Measurements from ENCODE around the gene UTP14A.

Gene UTP14A

DNA sequence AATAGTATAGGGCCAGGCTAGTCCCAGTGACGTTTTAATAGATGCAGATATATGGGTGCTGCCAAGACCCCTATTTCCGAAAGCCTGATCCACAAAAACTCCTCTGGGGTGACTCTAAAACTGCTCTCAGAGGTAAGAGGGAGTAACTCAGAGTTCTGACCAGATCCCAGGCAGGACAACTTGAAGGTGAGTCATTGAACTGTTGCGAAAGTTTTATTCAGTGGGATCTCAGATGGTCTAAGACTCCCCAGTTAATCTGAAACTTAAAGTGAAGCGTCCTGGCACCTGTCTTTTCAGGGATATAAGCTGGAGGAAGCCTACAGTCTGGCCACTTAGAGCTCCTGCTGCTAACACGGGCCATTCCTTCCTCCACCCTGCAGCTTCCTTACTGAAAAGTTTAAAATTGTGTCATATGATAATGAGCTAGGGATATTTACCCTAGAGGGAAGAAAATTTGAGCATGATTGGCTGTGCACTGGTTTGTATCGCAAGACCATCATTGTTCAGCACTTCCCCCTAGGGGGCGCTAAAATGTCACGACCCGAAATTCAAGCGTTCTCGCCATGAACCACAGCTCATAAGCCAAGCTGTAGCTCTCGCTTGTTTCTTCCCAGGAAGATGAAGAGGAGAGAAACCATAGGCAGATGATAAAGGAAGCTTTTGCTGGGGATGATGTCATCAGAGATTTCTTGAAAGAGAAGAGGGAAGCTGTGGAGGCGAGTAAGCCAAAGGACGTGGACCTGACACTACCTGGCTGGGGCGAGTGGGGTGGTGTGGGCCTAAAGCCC is 19.5 kb downstream of the UTP14A start:
- WGBS, 2 experiments = 61 to 85% methylated on average over 9 to 15 of the region's 15 CpGs

DNA sequence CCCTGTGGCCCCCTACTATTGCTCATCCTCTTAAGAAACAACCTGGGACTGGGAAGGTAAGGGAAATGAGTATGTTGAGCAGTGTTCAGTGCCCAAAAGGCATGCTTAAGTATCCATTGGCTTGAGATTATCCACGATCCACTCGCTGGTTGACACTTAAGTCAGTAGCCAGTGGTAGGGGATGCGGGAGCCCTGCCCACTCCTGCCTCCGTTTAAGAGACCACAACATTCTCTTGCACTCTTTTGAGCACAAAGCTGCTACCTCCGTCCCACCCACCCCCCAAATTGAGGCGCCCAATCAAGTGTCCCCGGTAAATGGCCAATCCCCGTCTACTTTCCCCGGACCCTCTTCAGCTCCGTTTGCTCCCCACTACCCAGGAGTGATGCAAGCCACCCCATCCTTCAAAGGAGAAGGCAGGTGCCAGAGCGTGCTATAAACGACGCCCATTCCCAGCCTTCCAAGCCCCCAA is 25.0 kb downstream of the UTP14A start:
- peaks cover 35% of the 10 kb centered on the region for H3K27me3 ChIP-seq (ENCODE audit: control insufficient read depth, insufficient read depth, low read length, poor library complexity, severe bottlenecking)
- H3K27ac ChIP-seq (ENCODE audit: insufficient read depth, low read depth, low read length, poor library complexity, severe bottlenecking) = peak overlapping the region; percentile 79
- 0 to 2% methylated on average over 13 of the region's 13 CpGs for WGBS, 2 experiments
- peak overlapping the region; percentile 42 for H3K4me3 ChIP-seq (ENCODE audit: insufficient read depth, low read depth, low read length)
- H3K4me1 ChIP-seq (ENCODE audit: control insufficient read depth, insufficient read depth, low read length) = peaks cover 6% of the 10 kb centered on the region
- no peaks in the 10 kb centered on the region for H3K9me3 ChIP-seq (ENCODE audit: control insufficient read depth, low read length)
- peaks cover 10% of the 10 kb centered on the region for H3K36me3 ChIP-seq (ENCODE audit: control insufficient read depth, insufficient read depth, low read length)

More for the DNA sequence above, 19.5 kb downstream of the UTP14A start:
- H3K36me3 ChIP-seq (ENCODE audit: control insufficient read depth, insufficient read depth, low read length) = peaks cover 17% of the 10 kb centered on the region
- no peak overlapping the region for H3K4me3 ChIP-seq (ENCODE audit: insufficient read depth, low read depth, low read length)
- H3K4me1 ChIP-seq (ENCODE audit: control insufficient read depth, insufficient read depth, low read length) = no peaks in the 10 kb centered on the region
- H3K27ac ChIP-seq (ENCODE audit: insufficient read depth, low read depth, low read length, poor library complexity, severe bottlenecking) = no peak overlapping the region
- H3K9me3 ChIP-seq (ENCODE audit: control insufficient read depth, low read length) = no peaks in the 10 kb centered on the region
- H3K27me3 ChIP-seq (ENCODE audit: control insufficient read depth, insufficient read depth, low read length, poor library complexity, severe bottlenecking) = no peaks in the 10 kb centered on the region

DNA sequence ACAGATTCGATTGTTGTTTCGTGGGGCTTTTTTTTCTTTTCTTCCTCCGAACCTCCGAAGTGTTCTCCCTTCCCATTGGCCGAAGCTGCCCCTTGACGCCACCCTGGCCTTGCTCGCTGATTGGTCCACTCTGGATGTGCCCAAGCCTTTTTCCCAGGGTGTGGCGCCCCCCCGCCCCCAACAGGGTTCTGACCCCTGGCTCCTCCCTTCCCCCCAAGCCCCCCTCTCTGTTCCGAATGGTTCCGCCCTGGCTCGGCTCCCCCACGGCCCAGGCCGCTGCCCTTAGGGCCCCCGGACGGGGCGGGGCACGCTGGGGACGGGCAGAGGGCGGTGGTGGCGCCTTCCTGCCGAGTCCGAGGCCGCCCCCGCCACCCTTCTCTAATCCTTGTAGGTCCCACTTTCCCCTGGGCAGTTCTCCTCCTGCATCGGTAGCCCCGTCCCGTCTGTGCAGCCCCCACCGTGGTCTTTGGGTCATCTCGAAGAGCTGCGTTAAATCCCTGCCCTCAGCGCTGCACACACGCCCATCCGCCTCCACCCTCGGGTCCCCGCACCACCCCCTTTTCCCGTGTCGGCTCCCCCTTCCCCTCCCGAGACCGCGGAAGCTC is 25.5 kb downstream of the UTP14A start:
- Histone ChIP-seq H3K9me3 (ENCODE audit: control insufficient read depth, low read length) (no peaks in the 10 kb centered on the region), H3K4me3 (ENCODE audit: insufficient read depth, low read depth, low read length) (peak overlapping the region; percentile 47), H3K36me3 (ENCODE audit: control insufficient read depth, insufficient read depth, low read length) (peaks cover 5% of the 10 kb centered on the region), H3K27me3 (ENCODE audit: control insufficient read depth, insufficient read depth, low read length, poor library complexity, severe bottlenecking) (peaks cover 38% of the 10 kb centered on the region), H3K27ac (ENCODE audit: insufficient read depth, low read depth, low read length, poor library complexity, severe bottlenecking) (peak overlapping the region; percentile 83), H3K4me1 (ENCODE audit: control insufficient read depth, insufficient read depth, low read length) (peaks cover 6% of the 10 kb centered on the region)
- WGBS, 2 experiments = 0% methylated on average over 37 to 40 of the region's 41 CpGs

DNA sequence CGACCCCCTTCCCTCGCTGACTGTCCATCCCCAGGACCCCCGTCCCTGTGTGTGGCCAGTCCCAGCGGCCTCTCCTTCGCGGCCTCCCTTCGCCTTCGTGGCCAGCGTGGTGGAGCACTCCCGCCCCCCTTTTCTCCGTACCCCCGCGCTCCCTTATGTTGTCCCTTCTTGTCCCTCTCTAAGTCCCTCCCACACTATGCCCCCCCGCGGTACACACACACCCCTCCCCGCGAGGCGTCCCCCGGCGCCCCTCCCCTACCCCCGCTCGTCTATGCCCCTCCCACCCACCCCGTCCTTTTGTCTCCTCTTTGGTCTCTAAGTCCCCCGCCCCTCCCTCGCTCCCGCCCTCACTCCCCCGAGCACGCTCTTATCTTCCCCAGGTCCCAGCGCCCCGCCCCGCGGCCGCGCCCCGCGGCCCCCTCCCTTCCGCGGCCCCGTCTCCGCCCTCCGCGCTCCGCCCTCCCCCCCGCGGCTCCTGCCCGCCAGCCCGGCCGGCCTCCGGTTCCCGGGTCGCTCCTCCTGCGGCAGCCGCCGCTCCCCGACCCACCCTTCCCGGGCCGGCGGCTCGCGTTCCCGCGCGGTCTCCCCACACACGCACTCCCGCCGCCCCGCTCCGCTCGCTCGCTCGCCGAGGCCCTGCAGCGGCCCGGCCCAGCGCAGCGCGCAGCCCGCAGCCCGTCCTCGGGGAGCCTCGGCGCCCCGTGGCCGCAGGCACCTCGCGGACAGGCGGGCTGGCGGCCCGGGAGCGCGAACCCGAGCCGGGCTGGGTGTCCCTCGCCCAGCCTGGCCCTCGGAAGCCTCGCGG is 26.3 kb downstream of the UTP14A start:
- no peaks in the 10 kb centered on the region for H3K36me3 ChIP-seq (ENCODE audit: control insufficient read depth, insufficient read depth, low read length)
- WGBS, 2 experiments = 0% methylated on average over 71 to 90 of the region's 97 CpGs

DNA sequence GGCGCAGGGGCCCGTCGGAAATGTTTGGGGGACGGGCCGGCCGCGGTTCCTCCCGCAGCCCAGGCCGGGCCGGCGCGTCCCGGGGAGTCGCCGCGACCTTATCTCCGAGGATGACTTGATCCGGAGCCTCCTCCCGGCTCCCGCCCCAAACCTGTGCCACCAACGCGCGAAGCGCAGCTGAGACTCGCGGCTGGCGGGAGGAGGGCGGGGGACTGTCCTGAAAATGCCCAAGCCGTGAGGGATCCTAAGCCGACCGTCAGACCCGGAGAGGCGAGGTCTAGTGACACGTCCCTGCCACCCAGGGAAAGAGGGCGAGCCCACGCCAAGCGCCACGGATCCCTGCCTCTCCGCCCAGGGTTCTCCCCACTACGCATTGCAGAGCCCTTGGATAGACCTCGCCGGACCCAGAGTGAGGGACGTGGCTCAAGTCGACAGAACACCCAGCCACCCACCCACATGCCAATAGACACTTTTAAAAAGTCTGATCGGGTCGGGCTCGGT is 26.9 kb downstream of the UTP14A start:
- H3K27ac ChIP-seq (ENCODE audit: insufficient read depth, low read depth, low read length, poor library complexity, severe bottlenecking) = no peak overlapping the region
- no peaks in the 10 kb centered on the region for H3K36me3 ChIP-seq (ENCODE audit: control insufficient read depth, insufficient read depth, low read length)
- H3K4me1 ChIP-seq (ENCODE audit: control insufficient read depth, insufficient read depth, low read length) = peaks cover 6% of the 10 kb centered on the region
- peak overlapping the region; percentile 32 for H3K4me3 ChIP-seq (ENCODE audit: insufficient read depth, low read depth, low read length)
- no peaks in the 10 kb centered on the region for H3K9me3 ChIP-seq (ENCODE audit: control insufficient read depth, low read length)
- H3K27me3 ChIP-seq (ENCODE audit: control insufficient read depth, insufficient read depth, low read length, poor library complexity, severe bottlenecking) = peaks cover 48% of the 10 kb centered on the region
- 1% methylated on average over 45 to 47 of the region's 47 CpGs for WGBS, 2 experiments

More for the DNA sequence above, 26.3 kb downstream of the UTP14A start:
- Histone ChIP-seq H3K9me3 (ENCODE audit: control insufficient read depth, low read length) (no peaks in the 10 kb centered on the region), H3K27me3 (ENCODE audit: control insufficient read depth, insufficient read depth, low read length, poor library complexity, severe bottlenecking) (peaks cover 43% of the 10 kb centered on the region), H3K27ac (ENCODE audit: insufficient read depth, low read depth, low read length, poor library complexity, severe bottlenecking) (peak overlapping the region; percentile 83), H3K4me1 (ENCODE audit: control insufficient read depth, insufficient read depth, low read length) (peaks cover 6% of the 10 kb centered on the region), H3K4me3 (ENCODE audit: insufficient read depth, low read depth, low read length) (peak overlapping the region; percentile 47)

DNA sequence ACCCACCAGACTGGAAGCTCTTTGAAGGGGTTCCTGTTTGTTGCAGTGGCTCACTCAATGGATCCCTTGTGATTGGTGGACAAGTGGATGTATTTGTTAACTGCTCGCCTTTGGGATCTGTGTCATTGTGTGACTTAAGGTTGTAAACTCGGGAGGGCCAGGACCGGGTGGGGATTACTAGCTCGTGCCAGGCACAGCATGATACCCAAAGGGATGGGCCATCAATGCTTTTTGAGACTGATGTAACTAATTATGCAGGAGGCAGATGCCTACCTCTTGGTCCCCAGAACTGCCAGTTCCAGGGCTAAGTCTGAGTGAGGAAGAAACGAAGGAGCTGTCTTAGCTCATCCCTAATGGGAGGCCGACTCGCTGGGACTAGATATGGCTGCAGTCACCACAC is 27.7 kb downstream of the UTP14A start:
- H3K27me3 ChIP-seq (ENCODE audit: control insufficient read depth, insufficient read depth, low read length, poor library complexity, severe bottlenecking) = peaks cover 55% of the 10 kb centered on the region
- H3K27ac ChIP-seq (ENCODE audit: insufficient read depth, low read depth, low read length, poor library complexity, severe bottlenecking) = no peak overlapping the region
- 4 to 5% methylated on average over 7 of the region's 7 CpGs for WGBS, 2 experiments
- peaks cover 6% of the 10 kb centered on the region for H3K4me1 ChIP-seq (ENCODE audit: control insufficient read depth, insufficient read depth, low read length)
- no peaks in the 10 kb centered on the region for H3K9me3 ChIP-seq (ENCODE audit: control insufficient read depth, low read length)
- H3K4me3 ChIP-seq (ENCODE audit: insufficient read depth, low read depth, low read length) = no peak overlapping the region
- H3K36me3 ChIP-seq (ENCODE audit: control insufficient read depth, insufficient read depth, low read length) = no peaks in the 10 kb centered on the region

DNA sequence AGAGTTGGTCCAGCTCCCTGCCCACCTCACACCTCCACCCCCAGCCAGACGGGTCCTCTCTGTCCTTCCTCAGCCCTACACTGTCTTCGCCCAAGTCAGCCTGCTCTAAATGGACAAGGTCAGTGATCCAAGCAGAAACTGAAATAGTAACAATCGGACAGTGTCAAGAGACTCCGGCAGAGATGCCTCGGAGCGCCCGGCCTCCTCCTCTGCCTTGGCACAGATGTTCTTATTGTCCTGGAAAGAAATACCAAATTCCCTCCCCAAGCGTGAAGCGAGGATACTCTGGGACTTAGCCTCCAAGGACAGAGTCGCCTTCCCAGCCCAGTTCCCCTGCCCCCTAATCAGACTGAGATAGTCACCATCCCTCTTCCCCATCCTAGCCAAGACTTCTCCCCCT is 28.5 kb downstream of the UTP14A start:
- 8 to 9% methylated on average over 10 of the region's 10 CpGs for WGBS, 2 experiments
- peaks cover 6% of the 10 kb centered on the region for H3K4me1 ChIP-seq (ENCODE audit: control insufficient read depth, insufficient read depth, low read length)
- no peaks in the 10 kb centered on the region for H3K9me3 ChIP-seq (ENCODE audit: control insufficient read depth, low read length)
- H3K27ac ChIP-seq (ENCODE audit: insufficient read depth, low read depth, low read length, poor library complexity, severe bottlenecking) = no peak overlapping the region
- no peak overlapping the region for H3K4me3 ChIP-seq (ENCODE audit: insufficient read depth, low read depth, low read length)
- no peaks in the 10 kb centered on the region for H3K36me3 ChIP-seq (ENCODE audit: control insufficient read depth, insufficient read depth, low read length)
- H3K27me3 ChIP-seq (ENCODE audit: control insufficient read depth, insufficient read depth, low read length, poor library complexity, severe bottlenecking) = peaks cover 55% of the 10 kb centered on the region

DNA sequence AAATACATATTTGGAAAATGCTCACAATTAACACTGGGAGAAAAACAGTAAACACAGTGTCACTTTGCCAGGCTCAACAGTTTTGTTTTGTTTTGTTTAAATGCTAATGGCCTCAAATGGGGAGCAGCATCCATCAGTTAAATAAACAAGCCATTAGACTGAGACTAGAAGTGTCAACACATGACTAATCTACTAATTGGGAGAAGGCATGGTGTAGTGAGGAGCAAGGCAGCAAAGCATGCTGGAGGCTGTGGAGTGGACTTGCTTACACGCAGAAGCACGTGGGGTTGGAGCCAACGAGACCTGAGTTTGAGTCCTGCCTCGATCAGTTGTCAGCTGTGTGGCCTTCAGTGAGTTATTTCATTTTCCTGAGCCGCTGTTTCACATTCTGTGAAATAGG is 29.0 kb downstream of the UTP14A start:
- H3K4me3 ChIP-seq (ENCODE audit: insufficient read depth, low read depth, low read length) = no peak overlapping the region
- no peak overlapping the region for H3K27ac ChIP-seq (ENCODE audit: insufficient read depth, low read depth, low read length, poor library complexity, severe bottlenecking)
- 41 to 45% methylated on average over 5 of the region's 5 CpGs for WGBS, 2 experiments
- no peaks in the 10 kb centered on the region for H3K9me3 ChIP-seq (ENCODE audit: control insufficient read depth, low read length)
- no peaks in the 10 kb centered on the region for H3K36me3 ChIP-seq (ENCODE audit: control insufficient read depth, insufficient read depth, low read length)
- peaks cover 6% of the 10 kb centered on the region for H3K4me1 ChIP-seq (ENCODE audit: control insufficient read depth, insufficient read depth, low read length)
- H3K27me3 ChIP-seq (ENCODE audit: control insufficient read depth, insufficient read depth, low read length, poor library complexity, severe bottlenecking) = peaks cover 59% of the 10 kb centered on the region

DNA sequence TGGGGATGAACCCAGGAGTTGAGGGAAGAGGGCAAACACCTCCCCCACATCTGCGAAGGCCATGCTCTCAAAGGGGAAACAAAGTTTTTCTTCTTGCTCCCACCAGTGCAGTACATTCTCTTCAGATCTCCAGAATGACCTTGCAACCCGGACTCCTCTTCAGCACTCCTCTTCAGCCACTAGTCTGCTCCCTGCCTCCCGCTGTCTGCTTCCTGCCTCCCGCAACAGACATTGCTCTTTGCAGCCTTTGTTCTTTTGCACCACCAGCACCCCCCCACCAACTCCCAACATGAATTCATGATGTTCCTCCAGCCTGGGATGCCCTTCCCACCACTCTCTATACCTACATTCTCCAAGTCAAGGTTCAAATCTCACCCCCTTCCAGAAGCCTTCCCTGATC is 32.1 kb downstream of the UTP14A start:
- Histone ChIP-seq H3K4me1 (ENCODE audit: control insufficient read depth, insufficient read depth, low read length) (peaks cover 6% of the 10 kb centered on the region), H3K36me3 (ENCODE audit: control insufficient read depth, insufficient read depth, low read length) (no peaks in the 10 kb centered on the region), H3K27me3 (ENCODE audit: control insufficient read depth, insufficient read depth, low read length, poor library complexity, severe bottlenecking) (peaks cover 56% of the 10 kb centered on the region), H3K4me3 (ENCODE audit: insufficient read depth, low read depth, low read length) (no peak overlapping the region), H3K9me3 (ENCODE audit: control insufficient read depth, low read length) (no peaks in the 10 kb centered on the region), H3K27ac (ENCODE audit: insufficient read depth, low read depth, low read length, poor library complexity, severe bottlenecking) (no peak overlapping the region)
- WGBS, 2 experiments = 21 to 23% methylated on average over 4 of the region's 4 CpGs

DNA sequence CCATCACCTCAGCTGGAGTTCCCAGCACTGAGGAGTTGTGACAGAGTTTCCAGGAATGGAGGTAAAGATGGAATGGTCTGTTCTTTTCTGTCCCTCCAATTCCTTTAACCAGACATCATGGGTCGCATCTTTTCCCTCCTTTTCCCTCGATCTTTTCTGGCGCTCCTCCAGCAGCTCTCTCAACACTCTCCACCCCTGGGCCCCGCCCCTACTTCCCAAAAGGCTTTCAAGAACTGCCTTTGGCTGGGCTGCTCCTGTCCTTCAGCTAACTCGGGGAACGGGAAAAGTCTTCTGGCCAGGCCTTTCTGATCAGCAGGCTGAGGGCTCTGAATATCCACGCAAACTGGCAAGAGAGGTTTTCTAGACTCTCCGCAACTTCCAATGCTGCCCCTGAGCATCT is 34.0 kb downstream of the UTP14A start:
- Histone ChIP-seq H3K4me3 (ENCODE audit: insufficient read depth, low read depth, low read length) (no peak overlapping the region), H3K36me3 (ENCODE audit: control insufficient read depth, insufficient read depth, low read length) (no peaks in the 10 kb centered on the region), H3K27me3 (ENCODE audit: control insufficient read depth, insufficient read depth, low read length, poor library complexity, severe bottlenecking) (peaks cover 37% of the 10 kb centered on the region), H3K27ac (ENCODE audit: insufficient read depth, low read depth, low read length, poor library complexity, severe bottlenecking) (no peak overlapping the region), H3K9me3 (ENCODE audit: control insufficient read depth, low read length) (no peaks in the 10 kb centered on the region), H3K4me1 (ENCODE audit: control insufficient read depth, insufficient read depth, low read length) (no peaks in the 10 kb centered on the region)
- 21 to 26% methylated on average over 8 of the region's 8 CpGs for WGBS, 2 experiments

Data from ectodermal cell (in vitro differentiated cells).